Natural killer cell treated with Interleukin-12 subunit alpha and Interleukin-12 subunit beta and Interleukin-15 and Interleukin-18, amount 100 ng/mL, for 72 hours (primary cell): Measurements from ENCODE around the gene NUP50. TPM values are rescaled to one million over a fixed set of nuclear protein-coding genes. Genes with fewer than 3 reads are reported as not detected.

Experiments used
- ATAC-seq, 2 donors: fragments of 150-1000 bp; cut with Tn5 transposase in 1 of 2; sonication (Bioruptor Pico), chemical (Tn5 transposase) in 1 of 2; 2 replicates each; pipeline ENCODE4 v1.10.0; 2021
- DNase-seq: peaks from one replicate; pipeline ENCODE4 v3.0.0; 2022; ENCODE audit warnings: low spot score
- H3K27ac Mint-ChIP-seq, 2 donors: 1 replicate in 1 of 2; 2 replicates in 1 of 2; pipeline ENCODE4 v1.8.0; 2022; ENCODE audit warnings: mixed read lengths in 2 of 2, mild to moderate bottlenecking in 1 of 2, moderate library complexity in 1 of 2
- H3K27me3 Mint-ChIP-seq, 2 donors: 1 replicate in 1 of 2; 2 replicates in 1 of 2; pipeline ENCODE4 v1.8.0; 2022; ENCODE audit warnings: mixed read lengths in 2 of 2
- H3K36me3 Mint-ChIP-seq: one replicate; pipeline ENCODE4 v1.8.0; 2022; ENCODE audit warnings: mixed read lengths
- H3K4me1 Mint-ChIP-seq, 2 donors: 1 replicate in 1 of 2; 2 replicates in 1 of 2; pipeline ENCODE4 v1.8.0; 2022; ENCODE audit warnings: low read depth in 2 of 2, mixed read lengths in 2 of 2, mild to moderate bottlenecking in 1 of 2
- H3K4me3 Mint-ChIP-seq: one replicate; pipeline ENCODE4 v1.8.0; 2022; ENCODE audit warnings: mixed read lengths
- H3K9me3 Mint-ChIP-seq: 2 replicates; pipeline ENCODE4 v1.8.0; 2022; ENCODE audit warnings: mixed read lengths
- total RNA-seq, 2 donors: library from RNA; stranded (reverse); gene quantifications; one replicate each; pipeline ENCODE4 v1.2.3, GENCODE V29; 2022

Gene NUP50
- total RNA-seq, 2 donors from 2014 or later = 124 to 185 TPM

GRCh38 chr22:45144916-45145315 lies 18.8 kb upstream of the NUP50 start:
- Mint-ChIP-seq H3K36me3 (peaks cover 8% of the 10 kb centered on the region), H3K4me1 (peaks cover 0 to 2% of the 10 kb centered on the region in 2 donors), H3K27me3 (no peaks in the 10 kb centered on the region), H3K4me3 (no peak overlapping the region), H3K27ac (no peak overlapping the region), H3K9me3 (no peaks in the 10 kb centered on the region)
- DNase-seq = no peak
- no peak for ATAC-seq

GRCh38 chr22:45149671-45150070 lies 14.1 kb upstream of the NUP50 start:
- H3K4me3 Mint-ChIP-seq = no peak overlapping the region
- peaks cover 24% of the 10 kb centered on the region for H3K36me3 Mint-ChIP-seq
- H3K4me1 Mint-ChIP-seq = peaks cover 4 to 7% of the 10 kb centered on the region in 2 donors
- H3K27me3 Mint-ChIP-seq = no peaks in the 10 kb centered on the region
- DNase-seq (no peak), ATAC-seq (no peak)
- H3K27ac Mint-ChIP-seq = no peak overlapping the region
- no peaks in the 10 kb centered on the region for H3K9me3 Mint-ChIP-seq

- H3K36me3 Mint-ChIP-seq = peaks cover 24% of the 10 kb centered on the region
- H3K27ac Mint-ChIP-seq = no peak overlapping the region
- ATAC-seq (no peak), DNase-seq (no peak)
- no peak overlapping the region for H3K4me3 Mint-ChIP-seq
- no peaks in the 10 kb centered on the region for H3K27me3 Mint-ChIP-seq
- peaks cover 4 to 9% of the 10 kb centered on the region in 2 donors for H3K4me1 Mint-ChIP-seq
- no peaks in the 10 kb centered on the region for H3K9me3 Mint-ChIP-seq
These were observed 13.6 kb upstream of the NUP50 start for GRCh38 chr22:45150139-45150538.

- no peak for DNase-seq
- H3K4me1 Mint-ChIP-seq = peaks cover 4 to 13% of the 10 kb centered on the region in 2 donors
- H3K9me3 Mint-ChIP-seq = no peaks in the 10 kb centered on the region
- no peak overlapping the region for H3K4me3 Mint-ChIP-seq
- peaks cover 24% of the 10 kb centered on the region for H3K36me3 Mint-ChIP-seq
- ATAC-seq = no peak
- no peak overlapping the region for H3K27ac Mint-ChIP-seq
- H3K27me3 Mint-ChIP-seq = no peaks in the 10 kb centered on the region
These were observed 12.2 kb upstream of the NUP50 start for GRCh38 chr22:45151503-45151902.

GRCh38 chr22:45154383-45154782 lies 9.3 kb upstream of the NUP50 start:
- no peaks in the 10 kb centered on the region for H3K9me3 Mint-ChIP-seq
- no peak overlapping the region for H3K27ac Mint-ChIP-seq
- peaks cover 21 to 26% of the 10 kb centered on the region in 2 donors for H3K4me1 Mint-ChIP-seq
- ATAC-seq (no peak), DNase-seq (no peak)
- H3K4me3 Mint-ChIP-seq = no peak overlapping the region
- H3K36me3 Mint-ChIP-seq = peaks cover 22% of the 10 kb centered on the region
- H3K27me3 Mint-ChIP-seq = no peaks in the 10 kb centered on the region

GRCh38 chr22:45155050-45155840 lies 8.5 kb upstream of the NUP50 start:
- no peak overlapping the region for H3K4me3 Mint-ChIP-seq
- no peak overlapping the region for H3K27ac Mint-ChIP-seq
- no peaks in the 10 kb centered on the region for H3K9me3 Mint-ChIP-seq
- ATAC-seq (peak in 1 of 2 donors; percentile 32), DNase-seq (no peak)
- H3K27me3 Mint-ChIP-seq = no peaks in the 10 kb centered on the region
- H3K36me3 Mint-ChIP-seq = peaks cover 22% of the 10 kb centered on the region
- H3K4me1 Mint-ChIP-seq = peaks cover 27 to 31% of the 10 kb centered on the region in 2 donors

- Mint-ChIP-seq H3K27me3 (no peaks in the 10 kb centered on the region), H3K27ac (no peak overlapping the region), H3K4me1 (peaks cover 38 to 40% of the 10 kb centered on the region in 2 donors), H3K4me3 (no peak overlapping the region), H3K9me3 (no peaks in the 10 kb centered on the region), H3K36me3 (peaks cover 10% of the 10 kb centered on the region)
- ATAC-seq = no peak
- DNase-seq = no peak
These were observed 5.8 kb upstream of the NUP50 start for GRCh38 chr22:45157907-45158306.

- peak overlapping the region; percentile 19 for H3K4me3 Mint-ChIP-seq
- DNase-seq (no peak), ATAC-seq (no peak)
- peaks cover 40 to 43% of the 10 kb centered on the region in 2 donors for H3K4me1 Mint-ChIP-seq
- H3K27ac Mint-ChIP-seq = peak overlapping the region in 1 of 2 donors; percentile 80
- H3K9me3 Mint-ChIP-seq = no peaks in the 10 kb centered on the region
- H3K36me3 Mint-ChIP-seq = peaks cover 10% of the 10 kb centered on the region
- no peaks in the 10 kb centered on the region for H3K27me3 Mint-ChIP-seq
These were observed 3.9 kb upstream of the NUP50 start for GRCh38 chr22:45159652-45160462.

- H3K9me3 Mint-ChIP-seq = no peaks in the 10 kb centered on the region
- peaks cover 41 to 58% of the 10 kb centered on the region in 2 donors for H3K4me1 Mint-ChIP-seq
These were observed 1.2 kb upstream of the NUP50 start for GRCh38 chr22:45162531-45162930.

GRCh38 chr22:45163099-45163450 lies 650 bp upstream of the NUP50 start:
- Mint-ChIP-seq H3K9me3 (no peaks in the 10 kb centered on the region), H3K27me3 (no peaks in the 10 kb centered on the region), H3K4me1 (peaks cover 41 to 58% of the 10 kb centered on the region in 2 donors), H3K27ac (peak overlapping the region; percentile 89 to 92), H3K4me3 (peak overlapping the region; percentile 86), H3K36me3 (peaks cover 12% of the 10 kb centered on the region)
- ATAC-seq (peak; percentile 7 to 26), DNase-seq (no peak)

More at GRCh38 chr22:45162531-45162930, 1.2 kb upstream of the NUP50 start:
- Mint-ChIP-seq H3K27ac (peak overlapping the region; percentile 89 to 92), H3K4me3 (peak overlapping the region; percentile 86), H3K36me3 (peaks cover 12% of the 10 kb centered on the region), H3K27me3 (no peaks in the 10 kb centered on the region)
- DNase-seq (no peak), ATAC-seq (no peak)

- peak overlapping the region; percentile 89 to 97 for H3K27ac Mint-ChIP-seq
- H3K27me3 Mint-ChIP-seq = no peaks in the 10 kb centered on the region
- peaks cover 17% of the 10 kb centered on the region for H3K36me3 Mint-ChIP-seq
- H3K4me1 Mint-ChIP-seq = peaks cover 37 to 53% of the 10 kb centered on the region in 2 donors
- peak overlapping the region; percentile 98 for H3K4me3 Mint-ChIP-seq
- H3K9me3 Mint-ChIP-seq = no peaks in the 10 kb centered on the region
- ATAC-seq (peak; percentile 55 to 58), DNase-seq (no peak)
These were observed 754 bp downstream of the NUP50 start for GRCh38 chr22:45164270-45165088.

- peaks cover 35% of the 10 kb centered on the region for H3K36me3 Mint-ChIP-seq
- H3K4me1 Mint-ChIP-seq = peaks cover 45 to 58% of the 10 kb centered on the region in 2 donors
- H3K27ac Mint-ChIP-seq = peak overlapping the region; percentile 53 to 58
- peak overlapping the region; percentile 57 for H3K4me3 Mint-ChIP-seq
- DNase-seq = no peak
- H3K27me3 Mint-ChIP-seq = no peaks in the 10 kb centered on the region
- no peak for ATAC-seq
- H3K9me3 Mint-ChIP-seq = no peaks in the 10 kb centered on the region
These were observed 3.2 kb downstream of the NUP50 start for GRCh38 chr22:45166932-45167331.
